GM19099 (cell line): Measurements from ENCODE around the gene GREM2.

Experiments used
- POLR2A ChIP-seq: IDR thresholded peaks from 3 replicates; pipeline ENCODE4 v1.6.1; 2011; ENCODE audit warnings: low read depth; ENCODE audit not compliant: insufficient read length; ENCODE audit errors: extremely low read depth

The GREM2 gene

GRCh38 chr1:240619357-240619756, 7.4 kb upstream of the GREM2 start:
- no peak for TF ChIP-seq POLR2A

DNA sequence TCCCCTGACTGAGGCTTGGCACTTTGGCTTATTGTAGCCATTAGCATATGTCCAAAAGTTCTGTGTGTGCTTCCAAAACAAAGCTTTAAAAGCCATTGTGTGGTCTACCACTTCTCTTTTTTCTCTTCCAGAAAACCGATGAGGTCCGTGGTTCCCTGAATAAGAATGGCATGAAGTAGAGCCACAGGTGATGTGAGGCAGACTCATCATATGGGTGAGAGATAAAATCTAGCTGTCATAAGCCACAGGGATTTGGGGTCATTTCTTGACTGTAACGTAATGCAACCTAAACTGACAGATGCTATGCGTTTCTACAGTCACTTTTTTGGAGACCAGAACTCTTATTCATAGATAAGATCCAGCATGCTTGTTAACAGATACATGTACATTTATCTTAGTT, 7.0 kb upstream of the GREM2 start:
- no peak for TF ChIP-seq POLR2A

DNA sequence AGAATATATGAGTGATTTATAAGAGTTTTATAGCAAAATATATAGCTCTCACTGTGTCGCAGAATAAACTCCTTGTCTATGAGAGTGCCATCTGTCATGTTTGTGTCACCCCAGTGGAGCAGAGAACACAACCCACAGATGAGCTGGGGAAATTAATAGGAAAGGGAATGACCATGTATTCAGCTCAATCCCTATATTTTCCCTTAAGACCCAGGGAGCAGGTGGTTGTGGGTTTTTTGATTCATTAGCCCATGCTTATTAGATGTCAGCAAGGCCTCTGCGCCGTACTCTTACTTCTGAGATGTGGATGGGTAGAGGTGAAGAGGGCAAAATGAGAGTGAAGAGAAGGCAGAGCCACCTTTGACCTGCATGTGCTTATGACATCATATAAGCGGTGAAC, 4.1 kb upstream of the GREM2 start:
- TF ChIP-seq POLR2A: no peak

DNA sequence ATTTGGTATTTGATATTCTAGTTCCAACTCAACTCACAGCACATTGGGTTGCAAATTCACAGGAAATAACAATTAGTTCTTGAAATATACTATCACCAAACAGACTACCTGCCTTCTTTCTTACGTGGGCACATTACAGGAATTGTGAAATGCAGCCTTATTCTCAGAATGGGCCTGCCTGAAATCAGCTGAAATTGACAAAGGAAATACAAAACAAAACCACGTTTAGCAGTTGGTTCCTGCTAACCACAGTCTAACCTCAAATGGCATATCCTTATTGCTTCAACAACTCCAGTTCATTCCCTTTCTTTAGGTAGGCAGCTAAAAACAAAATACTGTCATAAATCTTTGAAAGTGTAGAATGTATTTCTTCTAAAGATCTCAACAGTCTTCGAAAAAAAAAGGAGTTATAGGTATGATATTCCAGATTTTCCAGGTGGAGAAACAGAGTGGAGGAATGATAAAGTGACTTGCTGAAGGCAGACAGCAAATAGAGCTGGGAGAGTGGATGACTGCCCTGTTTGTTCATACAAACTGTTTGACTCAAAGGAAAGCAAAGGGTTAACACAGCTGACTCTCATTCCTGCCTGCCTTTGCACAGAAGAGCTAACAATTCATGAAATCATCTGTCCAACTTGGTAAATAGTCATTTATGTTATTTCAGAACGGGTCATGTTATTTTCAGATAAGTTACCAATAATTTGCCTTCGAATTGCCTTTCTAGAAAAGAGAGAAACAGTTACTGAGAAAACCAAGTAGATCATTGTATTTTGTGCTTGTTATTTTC, 1.6 kb upstream of the GREM2 start:
- no peak for TF ChIP-seq POLR2A

- no peak for TF ChIP-seq POLR2A
These were observed 856 bp upstream of the GREM2 start for GRCh38 chr1:240612811-240613210.

GRCh38 chr1:240611228-240611618, 732 bp downstream of the GREM2 start:
- TF ChIP-seq POLR2A: no peak

DNA sequence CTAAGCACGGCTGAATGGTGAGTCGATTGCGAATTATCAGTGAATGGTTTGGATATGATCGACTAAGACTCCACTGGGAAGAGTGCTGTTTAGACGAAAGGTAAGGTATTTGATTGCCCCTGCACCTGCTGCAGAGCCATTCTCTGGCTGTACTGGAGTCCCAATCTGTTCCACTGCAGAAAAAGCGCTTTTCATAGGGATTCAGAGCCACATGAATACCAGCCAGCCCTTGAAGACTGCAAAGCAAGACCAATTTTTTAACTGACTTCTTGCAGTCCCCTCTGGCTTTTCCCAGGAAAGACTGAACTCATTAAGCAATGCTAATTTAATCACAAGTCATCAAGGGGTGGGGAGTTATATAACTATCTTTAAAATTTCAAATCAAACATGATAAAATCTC, 1.3 kb downstream of the GREM2 start:
- no peak for TF ChIP-seq POLR2A

GRCh38 chr1:240609527-240610060, 2.4 kb downstream of the GREM2 start:
- no peak for TF ChIP-seq POLR2A

DNA sequence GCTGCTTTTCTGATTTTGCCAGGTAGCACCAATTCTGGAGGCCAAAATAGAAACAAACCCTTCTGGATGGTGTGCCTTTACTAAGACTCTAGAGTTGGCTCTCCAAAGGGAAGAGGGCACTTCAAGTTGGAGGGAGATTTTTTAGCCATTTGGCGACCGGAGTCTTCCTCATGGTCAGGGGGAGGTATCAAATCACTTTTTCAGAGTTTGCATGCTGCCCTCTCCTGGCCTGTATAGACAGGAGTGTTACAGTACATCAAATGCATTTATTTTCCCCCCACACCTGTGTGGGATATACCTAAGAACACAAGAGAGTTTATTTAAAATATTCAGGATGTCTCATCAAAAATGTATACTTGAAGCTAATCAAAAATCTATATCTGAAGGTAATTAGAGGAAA, 3.2 kb downstream of the GREM2 start:
- TF ChIP-seq POLR2A: no peak

DNA sequence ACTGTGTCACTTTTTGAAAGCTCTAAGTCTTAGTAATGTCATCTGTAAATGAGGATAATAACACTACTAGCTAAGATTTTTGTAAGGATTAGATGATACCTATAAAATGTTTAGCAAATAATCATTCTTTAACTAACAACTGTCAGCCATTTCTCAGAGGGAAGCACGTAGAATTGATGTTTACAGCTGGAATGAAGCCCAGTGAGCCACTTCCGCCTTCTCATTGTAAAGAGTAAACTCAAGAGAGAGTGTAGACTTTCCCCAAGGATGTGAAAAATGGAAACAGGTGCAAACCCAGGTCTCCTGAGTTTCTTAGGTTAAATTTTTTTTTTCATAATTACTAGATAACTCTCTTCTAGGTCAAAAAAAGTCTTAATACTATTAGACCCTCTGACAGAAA, 4.9 kb downstream of the GREM2 start:
- TF ChIP-seq POLR2A: no peak

- no peak for TF ChIP-seq POLR2A
These were observed 9.8 kb downstream of the GREM2 start for GRCh38 chr1:240602189-240602588.

DNA sequence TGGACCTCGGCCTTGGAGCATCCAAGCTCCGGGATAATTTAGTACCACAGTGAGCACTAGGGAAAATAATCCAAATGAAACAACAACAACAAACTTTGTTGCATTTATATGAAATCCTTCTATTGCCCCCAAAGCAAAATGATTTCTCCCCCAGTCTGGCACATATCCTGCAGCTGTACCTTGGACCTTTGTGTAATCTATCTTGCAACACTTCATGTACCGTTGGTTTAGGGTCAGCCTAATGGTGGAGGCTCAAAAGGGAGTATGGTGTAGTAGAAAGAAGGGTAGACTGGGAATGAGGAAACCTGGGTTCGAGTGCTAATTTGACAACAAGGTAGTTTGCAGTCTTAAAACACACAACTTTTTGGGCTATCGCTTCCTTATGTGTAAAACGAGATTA, 12.1 kb downstream of the GREM2 start:
- TF ChIP-seq POLR2A: no peak

DNA sequence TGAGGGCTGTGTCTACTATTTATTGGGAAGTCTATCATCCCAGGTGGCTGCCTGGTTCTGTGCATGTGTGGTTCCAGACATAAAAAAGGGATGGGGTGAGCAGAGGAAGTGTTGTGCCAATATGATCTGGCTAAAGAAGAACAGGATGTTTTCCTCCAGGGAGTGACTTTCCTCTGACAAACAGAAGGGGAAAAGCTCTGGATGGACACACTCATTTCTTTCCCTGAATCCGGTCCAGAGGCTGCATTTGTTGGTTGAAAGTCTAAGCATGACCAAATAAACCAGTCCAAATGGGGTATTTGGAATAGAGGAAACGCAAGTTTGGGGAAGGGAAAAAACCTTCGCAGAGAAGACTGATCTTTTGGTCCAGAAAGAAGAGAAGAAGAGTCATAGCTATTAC, 12.7 kb downstream of the GREM2 start:
- no peak for TF ChIP-seq POLR2A

DNA sequence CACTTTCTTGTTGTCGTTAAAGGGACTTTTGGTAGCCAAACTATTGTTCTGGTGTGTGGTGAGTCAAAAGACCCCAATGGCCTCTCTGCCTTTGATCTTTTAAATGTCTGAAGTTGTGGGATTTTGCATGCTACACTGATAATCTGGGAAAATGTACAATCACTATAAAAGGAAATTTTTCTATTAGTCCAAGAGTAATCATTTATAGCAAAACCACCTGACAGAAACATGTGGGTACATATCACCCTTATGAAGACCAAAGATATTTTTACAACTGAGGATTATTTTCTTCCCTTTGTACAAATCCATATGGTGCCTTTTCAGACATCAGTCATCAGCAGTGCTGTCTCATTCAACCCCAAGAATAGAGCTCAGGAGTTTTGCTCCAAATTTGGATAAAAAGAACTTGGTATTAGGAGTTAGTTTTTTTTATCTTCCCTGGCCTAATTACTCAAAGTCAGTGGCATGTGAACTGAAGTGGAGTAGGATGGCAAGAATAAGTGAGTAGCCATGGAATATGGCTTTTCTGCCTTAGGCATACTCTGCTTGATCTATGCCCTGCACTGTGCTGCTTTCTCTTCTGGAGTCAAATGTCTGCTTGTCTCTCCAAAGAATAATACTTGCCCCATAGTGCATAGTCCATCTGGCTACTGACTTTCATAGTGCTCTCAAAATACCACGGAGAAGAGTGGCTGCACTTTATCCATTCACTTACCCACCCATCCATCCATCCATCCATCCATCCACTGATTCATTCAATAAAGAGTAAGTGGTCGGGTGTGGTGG, 13.5 kb downstream of the GREM2 start:
- no peak for TF ChIP-seq POLR2A

GRCh38 chr1:240597153-240597745, 14.7 kb downstream of the GREM2 start:
- no peak for TF ChIP-seq POLR2A

DNA sequence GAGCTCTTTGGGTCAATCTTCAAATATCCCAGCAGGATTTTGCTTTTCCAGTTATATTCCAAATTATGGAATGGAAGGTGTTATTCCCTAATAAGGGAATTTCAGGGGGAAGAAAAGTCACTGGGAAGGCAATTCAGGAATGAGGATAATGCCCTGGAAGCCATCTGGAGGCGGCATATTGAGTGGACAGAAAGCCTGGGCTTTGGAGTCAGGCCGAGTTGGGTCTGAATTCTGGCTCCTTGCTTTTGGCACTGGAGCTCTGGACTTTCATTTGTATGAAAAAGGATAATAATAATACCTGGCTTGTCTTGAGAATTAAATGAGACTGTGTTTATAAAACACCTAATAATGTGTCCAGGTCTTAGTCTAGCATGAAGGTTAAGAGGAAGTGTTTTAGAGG, 16.5 kb downstream of the GREM2 start:
- TF ChIP-seq POLR2A: no peak

DNA sequence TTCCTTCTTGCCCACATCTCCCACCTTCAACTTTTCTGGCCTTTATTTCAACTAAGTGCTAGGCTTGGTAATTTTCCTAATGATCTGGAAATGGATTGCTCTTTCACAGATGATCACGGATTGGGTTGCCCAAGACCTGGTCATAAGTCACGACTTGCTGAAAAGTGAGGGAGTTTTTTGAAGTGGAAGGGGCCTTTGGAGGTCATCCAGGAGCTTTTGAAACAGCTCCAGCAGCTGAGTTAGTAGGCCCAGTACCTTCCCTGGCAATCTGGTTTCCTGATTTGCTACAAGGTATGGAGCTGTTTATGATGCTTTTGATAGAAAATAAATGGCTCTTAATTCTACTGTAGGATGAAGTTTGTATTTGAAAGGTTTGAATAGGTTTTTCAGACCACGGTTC, 20.4 kb downstream of the GREM2 start:
- no peak for TF ChIP-seq POLR2A

DNA sequence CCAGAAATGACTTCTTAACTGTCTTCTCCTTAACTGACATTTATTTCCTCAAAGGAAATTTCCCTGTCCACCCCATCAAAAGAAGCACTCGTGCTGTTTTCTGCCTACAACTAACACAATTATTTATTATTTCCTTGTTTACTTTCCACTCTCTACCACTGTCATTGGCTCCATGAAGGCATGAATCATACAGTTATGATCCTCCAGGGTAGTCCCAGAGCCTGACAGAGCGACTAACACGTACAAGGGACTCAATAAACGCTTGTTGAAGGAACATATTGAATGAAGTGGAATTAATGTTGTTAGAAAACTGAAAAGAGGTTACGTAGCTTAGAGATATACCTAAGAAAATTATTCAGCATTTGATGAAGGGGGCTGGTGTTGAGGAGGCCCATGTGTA, 20.9 kb downstream of the GREM2 start:
- no peak for TF ChIP-seq POLR2A
